Measurements from ENCODE around the gene SYNDIG1. TPM values are rescaled to one million over a fixed set of nuclear protein-coding genes. Genes with fewer than 3 reads are reported as not detected.

Gene SYNDIG1
- total RNA-seq, 1 experiment from 2014 or later = not detected

- Mint-ChIP-seq H3K4me1 (ENCODE audit: low read depth, unreplicated experiment) (peaks cover 7% of the 10 kb centered on the region), H3K36me3 (ENCODE audit: insufficient read depth, unreplicated experiment) (no peaks in the 10 kb centered on the region), H3K4me3 (ENCODE audit: unreplicated experiment) (no peak overlapping the region), H3K27me3 (ENCODE audit: insufficient read depth, unreplicated experiment) (no peaks in the 10 kb centered on the region), H3K27ac (ENCODE audit: unreplicated experiment) (no peak overlapping the region), H3K9me3 (ENCODE audit: unreplicated experiment) (no peaks in the 10 kb centered on the region)
- H3K4me1 ChIP-seq = no peaks in the 10 kb centered on the region
- H3K9me3 ChIP-seq = no peaks in the 10 kb centered on the region
- DNase-seq = no peak
- H3K27me3 ChIP-seq (replicated peaks; ENCODE audit: control insufficient read depth, insufficient read depth, low read length) = no peaks in the 10 kb centered on the region
- ChIA-PET CTCF (interaction anchor here (0.9 kb wide), 1 partner anchor 106 kb away, joined by 3 read pairs; no protein-coding TSS in a partner anchor), POLR2A (no interaction called here)
- H3K4me3 ChIP-seq (ENCODE audit: low read depth, low read length) = no peak overlapping the region
- intact Hi-C loops (cut with micrococcal nuclease; ENCODE audit: unreplicated experiment) = no loop called here
- BruUV-seq (replicated peaks) = no TSS peak
- no peak for TF ChIP-seq CTCF (IDR thresholded peaks at IDR 0.05; ENCODE audit: insufficient read depth in 1 of 2, low read depth in 1 of 2, low read length in 1 of 2, severe bottlenecking in 1 of 2, unreplicated experiment in 1 of 2)
- H3K36me3 ChIP-seq (ENCODE audit: control insufficient read depth, insufficient read depth, low read length) = no peaks in the 10 kb centered on the region
These were observed 207.5 kb downstream of the SYNDIG1 start for GRCh38 chr20:24676978-24677370.

DNA sequence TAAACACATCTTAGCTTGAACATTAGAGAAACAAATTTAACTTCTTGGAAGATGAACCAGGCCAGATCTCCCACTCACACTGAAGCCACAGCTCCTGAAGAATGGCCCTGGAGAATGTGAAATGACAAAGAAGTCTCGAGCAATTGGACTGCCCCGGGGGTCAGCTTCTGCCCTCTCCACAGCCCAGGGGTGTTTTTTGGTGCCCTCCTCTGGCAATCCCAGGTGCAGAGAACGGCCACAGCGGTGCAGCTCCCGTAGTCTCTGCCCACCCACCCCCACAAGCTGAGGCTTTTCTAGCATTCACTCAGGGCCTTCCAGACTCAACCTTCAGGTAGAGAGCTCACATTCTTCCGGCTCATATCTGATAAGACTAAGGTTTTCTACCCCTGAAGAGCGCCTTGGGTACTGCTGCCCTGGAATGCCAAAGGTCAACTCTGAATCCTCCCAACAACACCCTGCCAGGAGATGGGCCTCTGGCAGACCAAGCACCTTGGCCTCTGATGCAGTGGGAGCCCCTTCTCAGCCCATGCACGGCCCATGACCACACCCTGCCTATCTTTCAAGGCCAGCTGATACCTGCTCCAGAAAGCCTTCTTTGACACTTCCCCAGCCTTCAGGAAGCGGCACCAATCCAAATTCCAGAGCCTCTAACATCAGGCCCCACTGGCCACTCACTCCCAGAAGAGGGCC lies 208.3 kb downstream of the SYNDIG1 start:
- BruUV-seq (replicated peaks) = no TSS peak
- Histone ChIP-seq H3K4me3 (ENCODE audit: low read depth, low read length) (no peak overlapping the region), H3K4me1 (no peaks in the 10 kb centered on the region), H3K9me3 (no peaks in the 10 kb centered on the region), H3K27me3 (replicated peaks; ENCODE audit: control insufficient read depth, insufficient read depth, low read length) (no peaks in the 10 kb centered on the region), H3K36me3 (ENCODE audit: control insufficient read depth, insufficient read depth, low read length) (no peaks in the 10 kb centered on the region)
- H3K9me3 Mint-ChIP-seq (ENCODE audit: unreplicated experiment) = no peaks in the 10 kb centered on the region
- H3K27ac Mint-ChIP-seq (ENCODE audit: unreplicated experiment) = no peak overlapping the region
- H3K4me1 Mint-ChIP-seq (ENCODE audit: low read depth, unreplicated experiment) = peaks cover 7% of the 10 kb centered on the region
- H3K27me3 Mint-ChIP-seq (ENCODE audit: insufficient read depth, unreplicated experiment) = no peaks in the 10 kb centered on the region
- no peak overlapping the region for H3K4me3 Mint-ChIP-seq (ENCODE audit: unreplicated experiment)
- CTCF ChIA-PET = interaction anchor here (0.6 to 0.9 kb wide), 2 partner anchors 105 to 180 kb away, joined by 3 read pairs; no protein-coding TSS in a partner anchor
- POLR2A ChIA-PET = no interaction called here
- no peaks in the 10 kb centered on the region for H3K36me3 Mint-ChIP-seq (ENCODE audit: insufficient read depth, unreplicated experiment)
- DNase-seq = no peak
- no peak for TF ChIP-seq CTCF (IDR thresholded peaks at IDR 0.05; ENCODE audit: insufficient read depth in 1 of 2, low read depth in 1 of 2, low read length in 1 of 2, severe bottlenecking in 1 of 2, unreplicated experiment in 1 of 2)
- intact Hi-C loops (cut with micrococcal nuclease; ENCODE audit: unreplicated experiment) = no loop called here

GRCh38 chr20:24678351-24679106 lies 209.1 kb downstream of the SYNDIG1 start:
- no peak overlapping the region for H3K4me3 ChIP-seq (ENCODE audit: low read depth, low read length)
- H3K9me3 Mint-ChIP-seq (ENCODE audit: unreplicated experiment) = no peaks in the 10 kb centered on the region
- no peaks in the 10 kb centered on the region for H3K4me1 ChIP-seq
- ChIA-PET POLR2A (no interaction called here), CTCF (no interaction called here)
- H3K36me3 Mint-ChIP-seq (ENCODE audit: insufficient read depth, unreplicated experiment) = no peaks in the 10 kb centered on the region
- no TSS peak for BruUV-seq (replicated peaks)
- no peak overlapping the region for H3K27ac Mint-ChIP-seq (ENCODE audit: unreplicated experiment)
- H3K4me3 Mint-ChIP-seq (ENCODE audit: unreplicated experiment) = no peak overlapping the region
- peaks cover 7% of the 10 kb centered on the region for H3K4me1 Mint-ChIP-seq (ENCODE audit: low read depth, unreplicated experiment)
- no peak for DNase-seq
- H3K9me3 ChIP-seq = no peaks in the 10 kb centered on the region
- no peaks in the 10 kb centered on the region for H3K27me3 ChIP-seq (replicated peaks; ENCODE audit: control insufficient read depth, insufficient read depth, low read length)
- intact Hi-C loops (cut with micrococcal nuclease; ENCODE audit: unreplicated experiment) = no loop called here
- H3K27me3 Mint-ChIP-seq (ENCODE audit: insufficient read depth, unreplicated experiment) = no peaks in the 10 kb centered on the region
- TF ChIP-seq CTCF (IDR thresholded peaks at IDR 0.05; ENCODE audit: insufficient read depth in 1 of 2, low read depth in 1 of 2, low read length in 1 of 2, severe bottlenecking in 1 of 2, unreplicated experiment in 1 of 2) = no peak
- H3K36me3 ChIP-seq (ENCODE audit: control insufficient read depth, insufficient read depth, low read length) = no peaks in the 10 kb centered on the region
